LNCaP clone FGC (cell line): ENCODE measurements around the gene PRRG4.

Experiments
- DNase-seq: peaks from one replicate; pipeline ENCODE4 v3.0.0-alpha.2; 2011; ENCODE audit warnings: low read depth
- H3K4me3 ChIP-seq: 2 replicates; pipeline ENCODE4 v1.5.1; 2011; ENCODE audit warnings: mild to moderate bottlenecking, low read depth, low read length, control low read depth
- CTCF ChIP-seq: IDR thresholded peaks from 2 replicates; pipeline ENCODE4 v1.5.1; 2012; ENCODE audit warnings: mild to moderate bottlenecking; ENCODE audit not compliant: control insufficient read depth, insufficient read depth; ENCODE audit errors: extremely low read depth

Gene PRRG4

GRCh38 chr11:32894921-32895320 is 65.2 kb downstream of the PRRG4 start:
- no peak for DNase-seq
- no peak overlapping the region for H3K4me3 ChIP-seq
- TF ChIP-seq CTCF: no peak

GRCh38 chr11:32895471-32895870 is 65.7 kb downstream of the PRRG4 start:
- no peak for DNase-seq
- H3K4me3 ChIP-seq: no peak overlapping the region
- no peak for TF ChIP-seq CTCF

- no peak for TF ChIP-seq CTCF
- H3K4me3 ChIP-seq: no peak overlapping the region
- DNase-seq: no peak
Observed at GRCh38 chr11:32897103-32897502, 67.4 kb downstream of the PRRG4 start.

- TF ChIP-seq CTCF: no peak
- no peak for DNase-seq
- H3K4me3 ChIP-seq: no peak overlapping the region
Observed at GRCh38 chr11:32899438-32899837, 69.7 kb downstream of the PRRG4 start.

- no peak for DNase-seq
- TF ChIP-seq CTCF: no peak
- no peak overlapping the region for H3K4me3 ChIP-seq
Observed at GRCh38 chr11:32902089-32902665, 72.5 kb downstream of the PRRG4 start.

GRCh38 chr11:32905028-32905667 is 75.4 kb downstream of the PRRG4 start:
- no peak for DNase-seq
- no peak for TF ChIP-seq CTCF
- H3K4me3 ChIP-seq: no peak overlapping the region
